Measurements from ENCODE around the gene CCL20.
"Not testable (repeated sequence)": the region's sequence is repeated elsewhere in the genome, so short reads cannot be mapped to it uniquely, and the experiment has no call there.

CCL20 gene

GRCh38 chr2:227782804-227783203, 30.8 kb upstream of the CCL20 start:
- Histone ChIP-seq H3K4me1 (ENCODE audit: control insufficient read depth, insufficient read depth, low read length) (no peaks in the 10 kb centered on the region), H3K9ac (ENCODE audit: low read length) (no peak overlapping the region), H3K27me3 (replicated peaks; ENCODE audit: control insufficient read depth, insufficient read depth, low read length) (no peaks in the 10 kb centered on the region), H3K36me3 (ENCODE audit: control insufficient read depth, insufficient read depth, low read length, severe bottlenecking) (no peaks in the 10 kb centered on the region), H3K9me3 (ENCODE audit: control insufficient read depth, low read length) (no peaks in the 10 kb centered on the region), H3K4me3 (ENCODE audit: low read length) (no peak overlapping the region)
- DNase-seq (ENCODE audit: low read depth): no peak

DNA sequence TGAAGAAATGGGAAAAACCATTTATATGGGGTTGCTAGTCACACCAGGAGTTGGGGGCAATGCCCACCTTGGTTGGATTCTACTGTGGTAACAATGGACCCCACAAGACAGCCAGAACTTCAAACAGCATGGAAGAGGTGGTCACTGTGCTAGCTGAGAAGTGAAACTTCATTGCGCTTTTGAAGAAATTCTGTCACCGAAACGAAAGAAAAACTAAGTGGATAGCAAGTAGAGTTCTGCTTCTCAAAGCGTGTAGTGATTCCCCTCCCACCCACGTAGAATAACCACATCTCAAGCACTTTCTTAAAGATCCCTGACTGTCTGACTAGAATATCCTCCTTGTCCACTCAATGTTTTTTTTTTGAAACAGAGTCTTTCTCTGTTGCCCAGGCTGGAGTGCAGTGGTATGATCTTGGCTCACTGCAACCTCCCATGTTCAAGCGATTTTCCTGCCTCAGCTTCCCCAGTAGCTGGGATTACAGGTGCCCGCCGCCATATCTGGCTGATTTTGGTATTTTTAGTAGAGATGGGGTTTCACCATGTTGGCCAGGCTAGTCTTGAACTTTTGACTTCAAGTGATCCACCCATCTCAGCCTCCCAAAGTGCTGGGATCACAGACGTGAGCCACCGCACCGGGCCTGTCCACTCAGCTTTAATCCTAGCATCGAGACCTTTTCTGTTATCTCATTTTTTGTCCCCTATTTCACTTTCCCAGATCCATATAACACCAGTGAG, 30.1 kb upstream of the CCL20 start:
- no peak overlapping the region for H3K4me3 ChIP-seq (ENCODE audit: low read length)
- DNase-seq (ENCODE audit: low read depth): no peak
- no peaks in the 10 kb centered on the region for H3K36me3 ChIP-seq (ENCODE audit: control insufficient read depth, insufficient read depth, low read length, severe bottlenecking)
- no peaks in the 10 kb centered on the region for H3K4me1 ChIP-seq (ENCODE audit: control insufficient read depth, insufficient read depth, low read length)
- no peaks in the 10 kb centered on the region for H3K27me3 ChIP-seq (replicated peaks; ENCODE audit: control insufficient read depth, insufficient read depth, low read length)
- no peaks in the 10 kb centered on the region for H3K9me3 ChIP-seq (ENCODE audit: control insufficient read depth, low read length)
- no peak overlapping the region for H3K9ac ChIP-seq (ENCODE audit: low read length)

GRCh38 chr2:227785293-227785692, 28.3 kb upstream of the CCL20 start:
- no peak for DNase-seq (ENCODE audit: low read depth)
- Histone ChIP-seq H3K27me3 (replicated peaks; ENCODE audit: control insufficient read depth, insufficient read depth, low read length) (no peaks in the 10 kb centered on the region), H3K4me3 (ENCODE audit: low read length) (no peak overlapping the region), H3K36me3 (ENCODE audit: control insufficient read depth, insufficient read depth, low read length, severe bottlenecking) (no peaks in the 10 kb centered on the region), H3K4me1 (ENCODE audit: control insufficient read depth, insufficient read depth, low read length) (no peaks in the 10 kb centered on the region), H3K9me3 (ENCODE audit: control insufficient read depth, low read length) (no peaks in the 10 kb centered on the region), H3K9ac (ENCODE audit: low read length) (no peak overlapping the region)

GRCh38 chr2:227788561-227789018, 25.1 kb upstream of the CCL20 start:
- Histone ChIP-seq H3K9ac (ENCODE audit: low read length) (no peak overlapping the region), H3K9me3 (ENCODE audit: control insufficient read depth, low read length) (no peaks in the 10 kb centered on the region), H3K4me1 (ENCODE audit: control insufficient read depth, insufficient read depth, low read length) (no peaks in the 10 kb centered on the region), H3K36me3 (ENCODE audit: control insufficient read depth, insufficient read depth, low read length, severe bottlenecking) (no peaks in the 10 kb centered on the region), H3K4me3 (ENCODE audit: low read length) (no peak overlapping the region), H3K27me3 (replicated peaks; ENCODE audit: control insufficient read depth, insufficient read depth, low read length) (no peaks in the 10 kb centered on the region)
- DNase-seq (ENCODE audit: low read depth): no peak

- H3K27me3 ChIP-seq (replicated peaks; ENCODE audit: control insufficient read depth, insufficient read depth, low read length): no peaks in the 10 kb centered on the region
- no peak for DNase-seq (ENCODE audit: low read depth)
These were observed 23.8 kb upstream of the CCL20 start for GRCh38 chr2:227789803-227790202.

GRCh38 chr2:227793148-227793712, 20.4 kb upstream of the CCL20 start:
- H3K9me3 ChIP-seq (ENCODE audit: control insufficient read depth, low read length): no peaks in the 10 kb centered on the region
- no peaks in the 10 kb centered on the region for H3K27me3 ChIP-seq (replicated peaks; ENCODE audit: control insufficient read depth, insufficient read depth, low read length)
- no peak overlapping the region for H3K9ac ChIP-seq (ENCODE audit: low read length)
- no peaks in the 10 kb centered on the region for H3K4me1 ChIP-seq (ENCODE audit: control insufficient read depth, insufficient read depth, low read length)
- DNase-seq (ENCODE audit: low read depth): no peak
- no peak overlapping the region for H3K4me3 ChIP-seq (ENCODE audit: low read length)
- H3K36me3 ChIP-seq (ENCODE audit: control insufficient read depth, insufficient read depth, low read length, severe bottlenecking): no peaks in the 10 kb centered on the region

More at GRCh38 chr2:227789803-227790202, 23.8 kb upstream of the CCL20 start:
- Histone ChIP-seq H3K4me3 (ENCODE audit: low read length) (no peak overlapping the region), H3K36me3 (ENCODE audit: control insufficient read depth, insufficient read depth, low read length, severe bottlenecking) (no peaks in the 10 kb centered on the region), H3K9me3 (ENCODE audit: control insufficient read depth, low read length) (no peaks in the 10 kb centered on the region), H3K9ac (ENCODE audit: low read length) (no peak overlapping the region), H3K4me1 (ENCODE audit: control insufficient read depth, insufficient read depth, low read length) (no peaks in the 10 kb centered on the region)

DNA sequence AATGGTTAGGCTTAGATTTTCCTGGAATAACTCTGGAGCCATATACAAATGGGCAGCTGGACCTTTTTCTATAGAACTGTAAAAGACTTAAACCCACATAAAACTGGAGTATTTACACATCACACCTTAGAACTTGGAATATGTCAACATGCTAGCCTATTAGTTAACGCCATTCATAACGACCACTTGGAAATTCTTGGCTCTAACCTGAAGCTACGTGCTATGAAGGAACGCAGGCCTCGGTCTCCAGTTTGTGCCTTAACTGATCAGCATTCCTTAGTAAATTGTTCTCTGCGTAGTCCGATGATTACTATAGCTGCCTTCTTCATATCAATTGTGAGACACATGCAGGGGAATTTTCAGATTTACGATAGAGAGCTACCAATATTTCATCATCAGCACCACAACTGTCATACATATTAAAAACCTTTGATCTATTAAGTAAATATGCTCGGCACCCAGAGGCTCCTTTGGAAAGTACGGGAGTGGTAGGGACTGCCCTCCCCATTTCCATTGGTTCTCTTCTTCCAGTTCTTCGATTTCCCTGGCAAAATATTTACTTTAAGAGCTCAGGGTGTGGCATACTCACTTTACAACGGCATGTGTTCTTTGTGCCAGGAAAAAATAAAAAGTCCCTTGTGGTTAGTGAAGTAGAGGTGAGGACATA, 17.5 kb upstream of the CCL20 start:
- no peak for DNase-seq (ENCODE audit: low read depth)
- no peaks in the 10 kb centered on the region for H3K27me3 ChIP-seq (replicated peaks; ENCODE audit: control insufficient read depth, insufficient read depth, low read length)
- H3K4me3 ChIP-seq (ENCODE audit: low read length): no peak overlapping the region
- H3K9me3 ChIP-seq (ENCODE audit: control insufficient read depth, low read length): no peaks in the 10 kb centered on the region
- H3K36me3 ChIP-seq (ENCODE audit: control insufficient read depth, insufficient read depth, low read length, severe bottlenecking): no peaks in the 10 kb centered on the region
- no peaks in the 10 kb centered on the region for H3K4me1 ChIP-seq (ENCODE audit: control insufficient read depth, insufficient read depth, low read length)
- H3K9ac ChIP-seq (ENCODE audit: low read length): no peak overlapping the region

DNA sequence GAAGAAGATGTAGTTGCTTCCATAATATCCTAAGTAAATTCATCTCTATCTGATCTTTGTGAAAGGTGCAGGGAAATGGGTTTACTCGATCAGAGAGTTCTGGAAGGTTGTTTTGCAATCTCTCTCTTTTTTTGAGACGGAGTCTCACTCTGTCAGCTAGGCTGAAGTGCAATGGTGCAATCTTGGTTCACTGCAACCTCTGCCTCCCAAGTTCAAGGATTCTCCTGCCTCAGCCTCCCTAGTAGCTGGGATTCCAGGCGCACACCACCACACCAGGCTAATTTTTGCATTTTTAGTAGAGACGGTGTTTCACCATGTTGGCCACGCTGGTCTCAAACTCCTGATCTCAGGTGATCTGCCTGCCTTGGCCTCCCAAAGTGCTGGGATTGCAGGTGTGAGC, 16.9 kb upstream of the CCL20 start:
- H3K4me3 ChIP-seq (ENCODE audit: low read length); H3K27me3 ChIP-seq (replicated peaks; ENCODE audit: control insufficient read depth, insufficient read depth, low read length); H3K36me3 ChIP-seq (ENCODE audit: control insufficient read depth, insufficient read depth, low read length, severe bottlenecking); DNase-seq (ENCODE audit: low read depth); H3K9ac ChIP-seq (ENCODE audit: low read length); H3K4me1 ChIP-seq (ENCODE audit: control insufficient read depth, insufficient read depth, low read length); H3K9me3 ChIP-seq (ENCODE audit: control insufficient read depth, low read length): not testable (repeated sequence)

DNA sequence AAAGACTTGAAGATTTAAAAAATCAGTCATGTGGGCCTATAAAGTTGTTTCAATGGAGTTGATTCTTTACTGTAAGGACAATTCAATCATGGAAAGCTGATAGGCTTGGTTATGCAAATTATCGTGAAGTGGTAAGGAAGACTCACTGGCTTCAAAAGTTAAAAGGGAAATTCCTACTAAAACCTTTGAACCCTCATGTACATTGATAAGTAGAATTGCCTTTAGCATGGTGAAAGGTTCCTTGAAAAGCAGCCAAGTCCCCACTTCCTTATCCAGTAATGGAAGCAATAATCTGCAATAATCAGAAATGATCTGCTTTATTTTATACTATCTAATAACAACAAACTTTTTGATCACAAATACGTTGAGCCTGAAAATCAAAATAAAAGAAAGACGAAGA, 14.4 kb upstream of the CCL20 start:
- Histone ChIP-seq H3K27me3 (replicated peaks; ENCODE audit: control insufficient read depth, insufficient read depth, low read length) (no peaks in the 10 kb centered on the region), H3K9ac (ENCODE audit: low read length) (no peak overlapping the region), H3K4me3 (ENCODE audit: low read length) (no peak overlapping the region), H3K9me3 (ENCODE audit: control insufficient read depth, low read length) (no peaks in the 10 kb centered on the region), H3K36me3 (ENCODE audit: control insufficient read depth, insufficient read depth, low read length, severe bottlenecking) (no peaks in the 10 kb centered on the region), H3K4me1 (ENCODE audit: control insufficient read depth, insufficient read depth, low read length) (no peaks in the 10 kb centered on the region)
- DNase-seq (ENCODE audit: low read depth): no peak

- H3K9ac ChIP-seq (ENCODE audit: low read length): no peak overlapping the region
- no peaks in the 10 kb centered on the region for H3K4me1 ChIP-seq (ENCODE audit: control insufficient read depth, insufficient read depth, low read length)
- no peaks in the 10 kb centered on the region for H3K36me3 ChIP-seq (ENCODE audit: control insufficient read depth, insufficient read depth, low read length, severe bottlenecking)
- no peak overlapping the region for H3K4me3 ChIP-seq (ENCODE audit: low read length)
- no peak for DNase-seq (ENCODE audit: low read depth)
- no peaks in the 10 kb centered on the region for H3K9me3 ChIP-seq (ENCODE audit: control insufficient read depth, low read length)
- H3K27me3 ChIP-seq (replicated peaks; ENCODE audit: control insufficient read depth, insufficient read depth, low read length): no peaks in the 10 kb centered on the region
These were observed 10.8 kb upstream of the CCL20 start for GRCh38 chr2:227802882-227803281.

GRCh38 chr2:227804975-227805374, 8.7 kb upstream of the CCL20 start:
- H3K9me3 ChIP-seq (ENCODE audit: control insufficient read depth, low read length): no peaks in the 10 kb centered on the region
- no peaks in the 10 kb centered on the region for H3K27me3 ChIP-seq (replicated peaks; ENCODE audit: control insufficient read depth, insufficient read depth, low read length)
- H3K36me3 ChIP-seq (ENCODE audit: control insufficient read depth, insufficient read depth, low read length, severe bottlenecking): no peaks in the 10 kb centered on the region
- no peak overlapping the region for H3K4me3 ChIP-seq (ENCODE audit: low read length)
- no peak overlapping the region for H3K9ac ChIP-seq (ENCODE audit: low read length)
- H3K4me1 ChIP-seq (ENCODE audit: control insufficient read depth, insufficient read depth, low read length): no peaks in the 10 kb centered on the region
- peak; percentile 25 for DNase-seq (ENCODE audit: low read depth)

Measured in adipocyte (in vitro differentiated cells).